ENCODE measurements around the gene MINK1. TPM values are rescaled to one million over a fixed set of nuclear protein-coding genes. Genes with fewer than 3 reads are reported as not detected.

MINK1 gene
- total and polyA plus RNA-seq, 2 of the 8 experiments (the other 6 are each of a cell fraction or from before 2014, with no cell fraction given): 26.9 to 77.7 TPM

- Histone ChIP-seq H2AFZ (ENCODE audit: low read length) (no peak overlapping the region), H3K79me1 (ENCODE audit: low read depth, low read length) (no peaks in the 10 kb centered on the region), H3K18ac (ENCODE audit: extremely low read depth, low read length) (no peak overlapping the region), H2BK20ac (ENCODE audit: low read length) (no peak overlapping the region), H3K4me2 (ENCODE audit: insufficient read depth in 1 of 2, low read depth in 2 of 2, low read length in 2 of 2) (no peak overlapping the region), H3K14ac (ENCODE audit: insufficient read length) (no peak overlapping the region), H3K36me3 (ENCODE audit: control insufficient read depth in 2 of 4, insufficient read depth in 4 of 4, low read length in 3 of 4) (peaks cover 3 to 32% (median 16%) of the 10 kb centered on the region in 4 experiments; a peak in 6 of 8 replicates), H4K5ac (ENCODE audit: insufficient read length, low read depth, low read length) (no peak overlapping the region), H3K4ac (replicated peaks; ENCODE audit: insufficient read length, low read depth, low read length) (no peak overlapping the region), H4K8ac (ENCODE audit: extremely low read depth, insufficient read depth, low read length) (no peak overlapping the region), H3K27me3 (replicated peaks in 1 of 4; ENCODE audit: control insufficient read depth in 3 of 4, extremely low read depth in 1 of 4, insufficient read depth in 3 of 4, low read length in 3 of 4) (no peaks in the 10 kb centered on the region), H2BK15ac (ENCODE audit: low read length) (no peak overlapping the region), H3K23ac (ENCODE audit: insufficient read length) (no peak overlapping the region), H4K91ac (replicated peaks; ENCODE audit: insufficient read length, low read length) (no peak overlapping the region), H3K9me3 (ENCODE audit: insufficient read depth in 2 of 2, low read depth in 1 of 2, low read length in 1 of 2) (no peaks in the 10 kb centered on the region), H3K23me2 (ENCODE audit: low read depth, low read length) (no peaks in the 10 kb centered on the region), H3K4me1 (replicated peaks in 1 of 4; ENCODE audit: control insufficient read depth in 3 of 4, insufficient read depth in 4 of 4, low read length in 3 of 4) (peaks cover 0 to 4% (median 1%) of the 10 kb centered on the region in 4 experiments; a peak in 3 of 7 replicates), H3K56ac (replicated peaks; ENCODE audit: insufficient read length, low read depth, low read length) (no peak overlapping the region), H2AK5ac (ENCODE audit: low read depth, low read length) (no peak overlapping the region), H3K4me3 (ENCODE audit: extremely low read depth in 1 of 4, insufficient read depth in 2 of 4, low read depth in 3 of 4, low read length in 4 of 4) (no peak overlapping the region), H3K79me2 (ENCODE audit: control insufficient read depth in 1 of 2, insufficient read depth in 2 of 2, low read length in 2 of 2) (no peaks in the 10 kb centered on the region), H3K27ac (ENCODE audit: low read depth, low read length) (no peak overlapping the region), H2BK5ac (ENCODE audit: low read depth, low read length) (no peak overlapping the region; the same call in 1 of the 2 replicates), H2BK12ac (ENCODE audit: low read depth, low read length) (no peak overlapping the region), H4K20me1 (replicated peaks in 1 of 2; ENCODE audit: control insufficient read depth in 1 of 2, insufficient read depth in 2 of 2, low read length in 2 of 2) (peaks cover 0 to 2% of the 10 kb centered on the region in 2 experiments), H3K9ac (replicated peaks in 1 of 4; ENCODE audit: extremely low read depth in 1 of 4, low read depth in 3 of 4, low read length in 3 of 4) (no peak overlapping the region), H2BK120ac (replicated peaks; ENCODE audit: low read depth, low read length) (no peak overlapping the region)
- WGBS, 2 experiments (ENCODE audit: extremely low coverage in 1 of 2, insufficient coverage in 1 of 2, insufficient read length in 1 of 2, insufficient replicate concordance in 2 of 2, low coverage in 1 of 2, low lambda C conversion rate in 2 of 2, missing lambda C conversion rate in 1 of 2): 88% methylated on average over 4 of the region's 4 CpGs; no CpG with 5 or more reads in 1 of the 2 experiments
- POLR2A ChIA-PET (ENCODE audit: partially characterized antibody): no interaction called here
- FAIRE-seq: no peak
- DNase-seq (ENCODE audit: low read depth in 1 of 2, low spot score in 2 of 2): no peak
- CTCF ChIA-PET (ENCODE audit: partially characterized antibody): interaction anchor here (0.9 to 6.2 kb wide), 9 partner anchors 7 to 158 kb away, joined by 3 to 55 read pairs (median 5); partner anchors contain the start of gene VMO1
- no peak for TF ChIP-seq NRF1 (IDR thresholded peaks at IDR 0.05; ENCODE audit: low read depth, low read length)
- no peak for TF ChIP-seq HDAC2 (IDR thresholded peaks at IDR 0.05; ENCODE audit: borderline replicate concordance in 1 of 2, low read depth in 2 of 2, low read length in 2 of 2)
- TF ChIP-seq POLR2AphosphoS5 (IDR thresholded peaks at IDR 0.05; ENCODE audit: low read depth, low read length): no peak
- TF ChIP-seq RNF2 (IDR thresholded peaks at IDR 0.05; ENCODE audit: borderline replicate concordance, low read depth, low read length, missing control alignments, poor library complexity, severe bottlenecking): no peak
- TF ChIP-seq MAX (IDR thresholded peaks at IDR 0.05): no peak
- TF ChIP-seq POU5F1 (IDR thresholded peaks at IDR 0.05; ENCODE audit: low read depth, low read length): no peak
- TF ChIP-seq SIN3A (conservative IDR thresholded peaks at IDR 0.05 in 1 of 2, IDR thresholded peaks at IDR 0.05 in 1 of 2; ENCODE audit: low read depth in 1 of 2, low read length in 2 of 2): no peak
- TF ChIP-seq CREB1 (IDR thresholded peaks at IDR 0.05): no peak
- no peak for TF ChIP-seq BCL11A (IDR thresholded peaks at IDR 0.05; ENCODE audit: low read depth in 2 of 2, low read length in 2 of 2)
- no peak for TF ChIP-seq CEBPB (IDR thresholded peaks at IDR 0.05; ENCODE audit: low read depth, low read length)
- no peak for TF ChIP-seq MAFK (IDR thresholded peaks at IDR 0.05; ENCODE audit: low read depth, low read length)
- no peak for TF ChIP-seq SP4 (IDR thresholded peaks at IDR 0.05; ENCODE audit: low read length)
- TF ChIP-seq FOSL1 (IDR thresholded peaks at IDR 0.05; ENCODE audit: insufficient read depth, low read depth, low read length): no peak
- TF ChIP-seq YY1 (IDR thresholded peaks at IDR 0.05; ENCODE audit: low read depth, low read length): no peak
Measured at GRCh38 chr17:4884489-4884888, 51.3 kb downstream of the MINK1 start.
